Small intestine (tissue), 7 donors: ENCODE measurements around the gene PRODH2. TPM values are rescaled to one million over a fixed set of nuclear protein-coding genes. Genes with fewer than 3 reads are reported as not detected.
A peak's percentile ranks its signal among the peaks of the same experiment; 100 is the strongest.

ENCODE experiments used
- DNase-seq, 2 donors: peaks; one replicate each; pipeline versions ENCODE4 v3.0.0 to v3.0.0-alpha.2; 2013
- FAIRE-seq: peaks from 2 replicates; lab custom pipeline; 2012; peaks lifted over from hg19 to GRCh38; lab: Jason Lieb, UNC
- H3K27ac ChIP-seq, 3 donors: one replicate each; pipeline ENCODE4 v1.5.1; 2013; ENCODE audit warnings: low read length in 2 of 3, mild to moderate bottlenecking in 2 of 3, control low read depth in 1 of 3, inconsistent platforms in 1 of 3, low read depth in 1 of 3, moderate library complexity in 1 of 3
- H3K27me3 ChIP-seq, 3 donors: one replicate each; pipeline ENCODE4 v1.6.1; 2013; ENCODE audit warnings: low read length in 3 of 3, inconsistent platforms in 1 of 3; ENCODE audit not compliant: control insufficient read depth in 3 of 3, insufficient read depth in 3 of 3
- H3K36me3 ChIP-seq, 3 donors: one replicate each; pipeline ENCODE4 v1.6.1; 2013; ENCODE audit warnings: low read length in 3 of 3, inconsistent platforms in 1 of 3, low read depth in 1 of 3, mild to moderate bottlenecking in 1 of 3, moderate library complexity in 1 of 3; ENCODE audit not compliant: control insufficient read depth in 3 of 3, insufficient read depth in 2 of 3
- H3K4me1 ChIP-seq, 3 donors: one replicate each; pipeline ENCODE4 v1.6.1; 2013; ENCODE audit warnings: low read length in 2 of 3, inconsistent platforms in 1 of 3, low read depth in 1 of 3, mild to moderate bottlenecking in 1 of 3, moderate library complexity in 1 of 3; ENCODE audit not compliant: control insufficient read depth in 3 of 3, insufficient read depth in 2 of 3
- H3K4me3 ChIP-seq, 3 donors: one replicate each; pipeline ENCODE4 v1.5.1; 2013; ENCODE audit warnings: low read length in 3 of 3, control low read depth in 1 of 3, inconsistent platforms in 1 of 3, low read depth in 1 of 3, mild to moderate bottlenecking in 1 of 3, moderate library complexity in 1 of 3
- H3K9me3 ChIP-seq, 2 donors: one replicate each; pipeline ENCODE4 v1.6.1; 2013; ENCODE audit warnings: low read depth in 1 of 2, low read length in 1 of 2; ENCODE audit not compliant: control insufficient read depth in 2 of 2, insufficient read depth in 1 of 2
- WGBS, 3 donors: extraction: QIAGEN DNeasy Blood & Tissue Kit; methylation state at CpG; one replicate each; pipeline ENCODE4 v1.1.7; 2013; 5-methylcytosine and 5-hydroxymethylcytosine counted together
- polyA plus RNA-seq, 4 donors: library from polyadenylated mRNA; stranded (reverse) in 3 of 4; unstranded in 1 of 4; fragments of 200-250 nt in 3 of 4; fragments of 120-200 nt in 1 of 4; gene quantifications; one replicate each; pipeline versions ENCODE4 v1.2.1 to v1.2.3, GENCODE V29; 2013
- donor health status: healthy with polysubstance abuse.
- donor health status: control.
- donor health status: control.
- donor health status: Bipolar disorder and iron deficiency.
- donor health status: healthy.

The PRODH2 gene
- polyA plus RNA-seq, 4 donors, result 0.24 to 0.54 TPM; not detected in 2

DNA sequence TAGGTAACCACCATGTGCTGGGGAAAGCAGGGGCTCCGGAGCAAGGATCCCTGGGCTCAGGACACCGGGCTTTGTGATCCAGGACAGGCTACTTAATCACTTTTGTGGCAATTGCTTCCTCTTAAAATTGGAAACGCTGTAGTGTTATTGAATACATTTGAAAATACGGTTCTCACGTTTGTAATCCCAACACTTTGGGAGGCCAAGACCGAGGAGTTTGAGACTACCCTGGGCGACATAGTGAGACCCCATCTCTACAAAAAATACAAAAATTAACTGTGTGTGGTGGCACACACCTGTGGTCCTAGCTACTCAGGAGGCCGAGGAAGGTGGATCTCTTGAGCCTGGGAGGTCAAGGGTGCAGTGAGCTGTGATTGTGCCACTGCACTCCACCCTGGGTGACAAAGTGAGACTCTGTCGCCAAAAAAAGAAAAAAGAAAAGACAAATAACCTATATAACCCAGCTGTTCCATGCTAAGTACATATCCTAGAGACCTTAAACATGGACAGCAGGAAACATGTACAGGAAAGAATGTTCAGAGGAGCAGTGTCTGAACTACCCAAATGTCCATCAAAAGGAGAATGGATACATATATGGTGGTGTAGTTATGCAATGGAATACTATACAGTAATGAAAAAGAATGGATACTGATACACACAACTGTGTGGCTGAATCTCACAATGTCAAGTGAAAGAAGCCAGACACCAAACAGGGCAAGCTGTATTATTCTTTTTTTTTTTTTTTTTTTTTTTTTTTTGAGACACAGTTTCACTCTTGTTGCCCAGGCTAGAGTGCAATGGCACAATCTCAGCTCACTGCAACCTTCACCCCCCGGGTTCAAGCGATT, 622 bp upstream of the PRODH2 start:
- no peak overlapping the region for H3K27ac ChIP-seq
- FAIRE-seq, result no peak
- H3K4me1 ChIP-seq, result peaks cover 0 to 10% (median 0%) of the 10 kb centered on the region in 3 donors
- peaks cover 0 to 2% (median 2%) of the 10 kb centered on the region in 3 donors for H3K27me3 ChIP-seq
- H3K36me3 ChIP-seq, result no peaks in the 10 kb centered on the region
- H3K4me3 ChIP-seq, result no peak overlapping the region
- H3K9me3 ChIP-seq, result no peaks in the 10 kb centered on the region
- no peak for DNase-seq
- WGBS, 3 donors, result 45 to 71% (median 64%) methylated on average over 11 of the region's 11 CpGs

DNA sequence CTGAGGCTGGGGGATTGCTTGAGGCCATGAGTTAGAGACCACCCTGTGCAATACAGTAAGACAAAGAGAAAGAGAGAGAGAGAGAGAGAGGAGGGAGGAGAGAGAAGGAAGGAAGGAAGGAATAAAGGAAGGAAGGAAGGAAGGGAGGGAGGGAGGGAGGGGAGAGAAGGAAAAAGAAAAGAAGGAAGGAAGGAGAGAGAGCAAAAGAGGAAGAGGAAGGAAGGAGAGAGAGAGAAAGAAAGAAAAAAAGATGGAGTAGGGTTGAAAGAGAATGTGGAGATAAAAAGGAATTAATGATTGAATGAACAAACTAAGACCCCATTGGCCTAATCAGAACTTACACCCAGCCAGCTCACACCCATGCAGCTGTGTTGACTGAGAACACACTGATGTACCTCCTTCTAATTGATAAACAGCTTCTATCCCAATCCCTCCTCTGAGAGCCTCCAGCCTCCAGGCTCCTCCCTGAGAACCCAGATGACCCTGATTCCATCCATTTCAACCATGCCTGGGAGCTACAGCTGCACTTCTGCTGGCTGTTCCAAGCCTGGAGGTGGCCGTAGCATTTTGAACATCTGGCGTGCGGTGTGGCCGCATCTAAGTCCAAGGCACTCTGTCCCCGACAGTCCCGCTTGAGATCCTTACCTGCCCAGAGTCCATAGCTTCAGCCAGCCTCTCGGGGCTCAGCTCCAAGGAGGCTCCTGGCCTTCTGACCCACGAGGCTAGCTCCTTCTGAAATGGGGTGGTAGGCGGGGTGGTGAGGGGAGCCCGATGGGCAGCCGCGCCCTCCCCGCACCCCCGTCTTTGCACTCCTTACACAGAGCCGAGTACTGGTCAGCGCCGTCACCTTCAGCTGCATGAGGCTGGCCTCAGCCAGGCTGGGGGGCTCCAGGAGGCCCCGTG, 1.1 kb downstream of the PRODH2 start:
- Histone ChIP-seq H3K4me1 (peaks cover 0 to 10% (median 0%) of the 10 kb centered on the region in 3 donors), H3K4me3 (no peak overlapping the region), H3K27me3 (no peaks in the 10 kb centered on the region), H3K27ac (no peak overlapping the region), H3K9me3 (no peaks in the 10 kb centered on the region), H3K36me3 (no peaks in the 10 kb centered on the region)
- FAIRE-seq (no peak), DNase-seq (no peak)
- WGBS, 3 donors, result 49 to 69% (median 68%) methylated on average over 17 to 18 of the region's 18 CpGs

DNA sequence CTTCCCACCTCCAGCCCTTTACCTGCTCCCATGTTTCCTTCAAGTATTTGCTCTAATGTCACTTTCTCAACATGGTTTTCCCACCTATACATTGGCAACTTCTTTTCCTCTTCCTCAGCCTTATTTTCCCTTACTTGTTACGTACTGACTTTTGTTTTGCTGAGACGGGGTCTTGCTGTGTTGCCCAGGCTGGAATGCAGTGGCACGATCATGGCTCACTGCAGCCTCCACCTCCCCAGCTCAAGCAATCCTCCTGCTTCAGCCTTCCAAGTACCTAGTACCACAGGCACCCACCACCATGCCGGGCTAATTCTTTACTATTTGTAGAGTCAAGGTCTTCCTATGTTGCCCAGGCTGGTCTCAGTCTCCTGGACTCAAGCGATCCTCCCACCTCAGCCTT, 5.0 kb downstream of the PRODH2 start:
- WGBS, 3 donors, result 91 to 94% (median 92%) methylated on average over 5 of the region's 5 CpGs
- Histone ChIP-seq H3K4me3 (no peak overlapping the region), H3K27me3 (no peaks in the 10 kb centered on the region), H3K36me3 (no peaks in the 10 kb centered on the region), H3K9me3 (no peaks in the 10 kb centered on the region), H3K4me1 (peaks cover 0 to 10% (median 0%) of the 10 kb centered on the region in 3 donors), H3K27ac (no peak overlapping the region)
- DNase-seq (no peak), FAIRE-seq (no peak)

DNA sequence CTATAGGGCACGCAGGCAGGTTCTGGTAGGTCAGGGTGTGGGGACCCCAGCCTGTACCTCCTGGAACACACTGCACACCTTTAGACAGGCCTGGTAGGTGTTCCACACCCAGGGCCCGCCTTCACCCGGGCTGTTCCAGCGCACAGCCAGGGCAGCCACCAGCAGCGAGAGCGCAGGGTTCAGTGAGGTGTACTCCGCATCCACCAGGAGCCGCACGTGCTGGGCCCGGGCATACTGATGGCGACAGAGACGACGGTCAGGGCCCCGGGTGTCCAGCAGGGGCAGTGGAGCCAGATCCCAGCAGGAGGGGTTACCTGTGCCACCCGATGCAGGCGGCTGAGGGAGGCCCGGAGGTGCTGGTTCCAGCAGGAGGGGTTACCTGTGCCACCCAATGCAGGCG, 6.0 kb downstream of the PRODH2 start:
- 89 to 93% (median 89%) methylated on average over 18 of the region's 18 CpGs for WGBS, 3 donors
- Histone ChIP-seq H3K27me3 (no peaks in the 10 kb centered on the region), H3K27ac (no peak overlapping the region), H3K9me3 (peaks cover 0 to 4% of the 10 kb centered on the region in 2 donors), H3K4me3 (no peak overlapping the region), H3K4me1 (no peaks in the 10 kb centered on the region), H3K36me3 (no peaks in the 10 kb centered on the region)
- FAIRE-seq, result no peak
- DNase-seq, result no peak

DNA sequence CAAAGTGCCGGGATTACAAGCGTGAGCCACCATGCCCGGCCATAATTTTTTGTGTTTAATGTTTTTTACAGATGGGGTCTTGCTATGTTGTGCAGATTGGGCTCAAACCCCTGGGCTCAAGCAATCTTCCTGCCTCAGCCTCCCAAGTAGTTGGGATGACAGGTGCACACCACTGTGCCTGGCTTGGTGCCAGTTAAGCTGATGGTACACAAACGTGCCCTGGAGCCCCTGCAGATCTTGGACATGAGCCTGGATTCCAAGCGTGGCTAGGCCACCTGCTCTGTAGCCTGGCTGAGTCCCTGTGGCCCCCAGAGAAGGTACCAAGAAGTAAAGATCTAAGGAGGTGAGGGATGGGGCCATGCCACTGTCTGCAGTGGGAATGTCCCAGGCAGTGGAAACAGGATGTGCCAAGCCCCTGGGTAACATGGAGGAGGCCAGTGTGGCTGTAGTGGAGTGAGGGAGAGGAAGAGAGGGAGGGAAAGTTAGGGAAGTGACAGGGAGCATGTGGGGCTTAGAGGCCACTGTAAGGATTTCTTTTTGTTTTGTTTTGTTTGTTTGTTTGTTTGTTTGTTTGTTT, 7.0 kb downstream of the PRODH2 start:
- Histone ChIP-seq H3K27me3 (no peaks in the 10 kb centered on the region), H3K4me1 (no peaks in the 10 kb centered on the region), H3K9me3 (peaks cover 0 to 7% of the 10 kb centered on the region in 2 donors), H3K4me3 (no peak overlapping the region), H3K36me3 (no peaks in the 10 kb centered on the region), H3K27ac (no peak overlapping the region)
- DNase-seq, result no peak
- 52 to 64% (median 53%) methylated on average over 5 of the region's 5 CpGs for WGBS, 3 donors
- no peak for FAIRE-seq

DNA sequence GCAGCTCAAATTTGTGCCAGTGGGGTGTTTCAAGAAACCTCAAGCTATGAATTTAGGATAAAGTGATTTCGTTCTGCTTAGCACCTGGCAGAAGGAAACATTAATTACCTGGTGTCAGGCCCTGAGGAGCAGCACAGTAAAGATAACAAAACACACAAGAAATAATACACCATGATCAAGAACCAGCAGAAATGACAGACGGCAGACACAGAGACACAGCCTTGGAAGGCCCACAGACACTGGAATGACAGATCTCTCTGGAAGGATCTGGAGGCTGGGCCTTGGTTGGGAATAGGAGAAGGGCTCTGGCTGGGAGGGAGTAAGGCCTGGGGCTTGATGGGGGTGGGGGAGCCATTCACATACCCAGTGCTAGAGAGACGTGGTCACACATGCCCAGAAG, 10.8 kb downstream of the PRODH2 start:
- no peaks in the 10 kb centered on the region for H3K4me1 ChIP-seq
- DNase-seq (no peak), FAIRE-seq (no peak)
- WGBS, 3 donors, result 58 to 68% (median 63%) methylated on average over 3 of the region's 3 CpGs
- no peak overlapping the region for H3K27ac ChIP-seq
- no peaks in the 10 kb centered on the region for H3K36me3 ChIP-seq
- peaks cover 0 to 15% (median 1%) of the 10 kb centered on the region in 3 donors for H3K27me3 ChIP-seq
- peaks cover 0 to 7% of the 10 kb centered on the region in 2 donors for H3K9me3 ChIP-seq
- no peak overlapping the region for H3K4me3 ChIP-seq

DNA sequence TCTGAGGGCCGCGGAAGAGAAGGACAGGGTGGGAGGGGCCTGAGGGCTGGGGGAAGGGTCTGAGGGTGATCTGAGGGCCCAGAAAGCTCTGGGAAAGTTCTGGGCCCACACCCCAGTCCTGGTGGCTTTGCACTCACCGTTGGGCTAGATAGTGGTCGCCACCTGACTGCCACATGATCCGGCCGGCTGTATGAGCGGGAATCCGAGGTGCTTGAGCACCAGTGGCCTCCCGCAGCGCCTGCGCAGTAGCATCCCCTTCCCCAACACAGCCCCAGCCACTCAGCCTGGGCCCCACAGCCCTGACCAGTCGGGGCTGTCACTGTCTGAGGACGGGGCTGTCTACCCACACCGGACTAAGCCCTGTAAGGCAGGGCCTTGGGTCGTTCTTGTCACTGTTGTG, 15.0 kb downstream of the PRODH2 start:
- 4 to 15% (median 8%) methylated on average over 13 to 15 of the region's 15 CpGs for WGBS, 3 donors
- Histone ChIP-seq H3K4me1 (no peaks in the 10 kb centered on the region), H3K9me3 (peaks cover 0 to 7% of the 10 kb centered on the region in 2 donors), H3K27ac (no peak overlapping the region), H3K36me3 (no peaks in the 10 kb centered on the region), H3K27me3 (peaks cover 0 to 23% (median 8%) of the 10 kb centered on the region in 3 donors), H3K4me3 (no peak overlapping the region)
- FAIRE-seq (no peak), DNase-seq (peak in 1 of 2 donors; percentile 44)
